OCI-LY3 (cell line): ENCODE measurements around the gene CLPTM1.

Source experiments
- H2AFZ ChIP-seq: fragments of 200-600, 300-600 bp; shearing (Covaris generic); 2 replicates; pipeline ENCODE4 v1.6.0; 2014; ENCODE audit warnings: antibody characterized with exemption, low read depth, low read length
- H3K27ac ChIP-seq: fragments of 200-600, 300-600 bp; sonication (generic); 2 replicates; pipeline ENCODE4 v1.5.1; 2014; ENCODE audit warnings: mild to moderate bottlenecking, low read length, moderate library complexity, mixed read lengths
- H3K27me3 ChIP-seq: fragments of 200-600, 300-600 bp; sonication (generic); 2 replicates; pipeline ENCODE4 v1.6.1; 2014; ENCODE audit warnings: low read depth, low read length, mixed read lengths
- H3K36me3 ChIP-seq: fragments of 200-600, 300-600 bp; sonication (generic); replicated peaks from 2 replicates; pipeline ENCODE3; 2014; ENCODE audit warnings: low read depth, low read length, mixed read lengths
- H3K4me1 ChIP-seq: fragments of 300-600, 200-600 bp; sonication (generic); 2 replicates; pipeline ENCODE4 v1.6.1; 2014; ENCODE audit warnings: low read length, mixed read lengths
- H3K4me2 ChIP-seq: fragments of 200-600, 300-600 bp; sonication (generic); 2 replicates; pipeline ENCODE4 v1.6.1; 2014; ENCODE audit warnings: low read length, mixed read lengths
- H3K4me3 ChIP-seq: fragments of 300-600, 200-600 bp; sonication (generic); 2 replicates; pipeline ENCODE4 v1.5.1; 2014; ENCODE audit warnings: antibody characterized with exemption, mild to moderate bottlenecking, low read length, moderate library complexity
- H3K79me2 ChIP-seq: fragments of 300-600, 200-600 bp; shearing (Covaris generic); 2 replicates; pipeline ENCODE4 v1.6.1; 2014; ENCODE audit warnings: mild to moderate bottlenecking, low read length, mixed read lengths
- H3K9ac ChIP-seq: fragments of 300-600, 200-600 bp; shearing (Covaris generic); 2 replicates; pipeline ENCODE4 v1.6.0; 2014; ENCODE audit warnings: mild to moderate bottlenecking, low read length, moderate library complexity
- H3K9me3 ChIP-seq: fragments of 200-600, 300-600 bp; shearing (Covaris generic); 2 replicates; pipeline ENCODE4 v1.6.1; 2014; ENCODE audit warnings: low read length, mixed read lengths; ENCODE audit not compliant: insufficient read depth
- H4K20me1 ChIP-seq: fragments of 200-600, 300-600 bp; sonication (generic); 2 replicates; pipeline ENCODE4 v1.6.1; 2016; ENCODE audit warnings: low read length, mixed read lengths; ENCODE audit not compliant: insufficient read depth
- CTCF ChIP-seq: fragments of 200-600, 300-600 bp; sonication (generic); IDR thresholded peaks from 2 replicates; pipeline ENCODE4 v1.5.1; 2014; ENCODE audit warnings: antibody characterized with exemption, low read length, low read depth
- EZH2phosphoT487 ChIP-seq: fragments of 200-600 bp; shearing (Covaris generic); IDR thresholded peaks from 2 replicates; pipeline ENCODE4 v1.6.1; 2018; ENCODE audit warnings: antibody characterized with exemption, mixed run types, low read depth

Gene CLPTM1

GRCh38 chr19:45016388-45017314 lies 61.5 kb downstream of the CLPTM1 start:
- Histone ChIP-seq H3K27me3 (no peaks in the 10 kb centered on the region), H3K9ac (peak overlapping the region; percentile 59), H3K27ac (peak overlapping the region; percentile 93), H3K36me3 (peaks cover 35% of the 10 kb centered on the region), H3K4me2 (peak overlapping the region; percentile 86), H3K79me2 (peaks cover 15% of the 10 kb centered on the region; the same call in 1 of the 2 replicates), H3K4me1 (peaks cover 29% of the 10 kb centered on the region), H4K20me1 (no peaks in the 10 kb centered on the region), H3K4me3 (peak overlapping the region; percentile 63), H3K9me3 (no peaks in the 10 kb centered on the region), H2AFZ (no peak overlapping the region)
- TF ChIP-seq EZH2phosphoT487 (no peak), CTCF (peak; percentile 92)

- no peak overlapping the region for H3K4me2 ChIP-seq
- no peak overlapping the region for H3K9ac ChIP-seq
- peaks cover 29% of the 10 kb centered on the region for H3K4me1 ChIP-seq
These were observed 64.0 kb downstream of the CLPTM1 start for GRCh38 chr19:45019187-45019586.

GRCh38 chr19:45020071-45020470 lies 64.9 kb downstream of the CLPTM1 start:
- Histone ChIP-seq H3K27ac (no peak overlapping the region), H3K4me2 (no peak overlapping the region), H2AFZ (no peak overlapping the region), H4K20me1 (no peaks in the 10 kb centered on the region), H3K79me2 (peaks cover 14% of the 10 kb centered on the region; the same call in 1 of the 2 replicates), H3K36me3 (peaks cover 28% of the 10 kb centered on the region), H3K4me3 (no peak overlapping the region), H3K4me1 (peaks cover 29% of the 10 kb centered on the region), H3K9ac (no peak overlapping the region), H3K9me3 (no peaks in the 10 kb centered on the region), H3K27me3 (no peaks in the 10 kb centered on the region)
- TF ChIP-seq EZH2phosphoT487 (no peak), CTCF (no peak)

More at GRCh38 chr19:45019187-45019586, 64.0 kb downstream of the CLPTM1 start:
- Histone ChIP-seq H3K79me2 (peaks cover 15% of the 10 kb centered on the region; the same call in 1 of the 2 replicates), H2AFZ (no peak overlapping the region), H3K36me3 (peaks cover 33% of the 10 kb centered on the region), H3K9me3 (no peaks in the 10 kb centered on the region), H3K4me3 (no peak overlapping the region), H3K27me3 (no peaks in the 10 kb centered on the region), H4K20me1 (no peaks in the 10 kb centered on the region), H3K27ac (no peak overlapping the region)
- TF ChIP-seq CTCF, result no peak
- TF ChIP-seq EZH2phosphoT487, result no peak

GRCh38 chr19:45021971-45022370 lies 66.8 kb downstream of the CLPTM1 start:
- no peak overlapping the region for H2AFZ ChIP-seq
- no peaks in the 10 kb centered on the region for H4K20me1 ChIP-seq
- H3K9ac ChIP-seq, result no peak overlapping the region
- no peak overlapping the region for H3K4me3 ChIP-seq
- no peak for TF ChIP-seq EZH2phosphoT487
- TF ChIP-seq CTCF, result no peak
- no peaks in the 10 kb centered on the region for H3K27me3 ChIP-seq
- H3K4me1 ChIP-seq, result peaks cover 10% of the 10 kb centered on the region
- H3K9me3 ChIP-seq, result no peaks in the 10 kb centered on the region
- no peak overlapping the region for H3K27ac ChIP-seq
- no peak overlapping the region for H3K4me2 ChIP-seq
- H3K36me3 ChIP-seq, result peaks cover 32% of the 10 kb centered on the region
- peaks cover 10% of the 10 kb centered on the region; the same call in 1 of the 2 replicates for H3K79me2 ChIP-seq
